Endometrial microvascular endothelial cells (primary cell): ENCODE results near the gene MT3. TPM values are rescaled to one million over a fixed set of nuclear protein-coding genes. Genes with fewer than 3 reads are reported as not detected.

ENCODE experiments used
- in situ Hi-C: cut with HindIII; loops from 2 replicates; pipeline ENCODE4 v1.10.0; 2017; ENCODE audit warnings: low sequenced_read_pairs, low pct_unique_long_range_greater_than_20kb; ENCODE audit errors: inconsistent ontology term
- total RNA-seq: library from RNA; depleted of rRNA; stranded (reverse); fragments of >200 nt; gene quantifications from one replicate; pipeline ENCODE4 v1.2.3, GENCODE V29; 2015; ENCODE audit errors: inconsistent ontology term

MT3 gene
- total RNA-seq, 1 donor from 2014 or later, result not detected

DNA sequence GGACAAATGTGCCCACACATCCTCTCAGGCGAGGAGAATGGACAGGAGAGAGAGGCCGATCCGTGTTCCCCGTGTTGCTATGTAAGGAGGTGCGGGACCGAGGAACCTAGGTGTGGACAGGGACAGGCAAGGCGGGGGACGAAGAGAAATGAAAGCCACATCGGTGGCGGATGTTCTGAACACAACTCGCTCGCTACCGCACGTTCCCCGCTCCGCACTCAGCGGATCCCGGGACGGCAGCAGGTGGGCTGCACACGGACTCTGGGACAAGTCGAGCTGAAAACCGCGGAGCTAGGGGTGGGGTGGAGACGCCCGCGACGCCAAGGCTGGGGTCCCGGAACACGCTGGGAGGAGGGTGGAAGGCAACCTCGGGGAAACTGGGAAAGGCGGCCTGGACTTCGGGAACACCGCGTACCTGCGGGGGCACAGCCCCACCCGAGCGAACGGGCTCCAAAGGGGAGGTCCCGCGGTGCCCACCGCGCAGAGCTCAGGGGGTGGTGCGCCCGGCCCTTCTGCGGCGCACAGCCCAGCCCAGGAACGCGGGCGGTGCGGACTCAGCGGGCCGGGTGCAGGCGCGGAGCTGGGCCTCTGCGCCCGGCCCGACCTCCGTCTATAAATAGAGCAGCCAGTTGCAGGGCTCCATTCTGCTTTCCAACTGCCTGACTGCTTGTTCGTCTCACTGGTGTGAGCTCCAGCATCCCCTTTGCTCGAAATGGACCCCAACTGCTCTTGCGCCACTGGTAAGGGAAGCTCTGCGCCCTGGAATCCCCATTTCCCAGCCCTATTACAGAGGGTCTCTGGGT, 36.0 kb downstream of the MT3 start, which contains the start of gene MT1E:
Gene MT1E (plus strand): TSS at position 642 of the 803 bp plus-strand sequence. CDS start 71 bp downstream, at position 713.
- in situ Hi-C loops, result no loop called here

DNA sequence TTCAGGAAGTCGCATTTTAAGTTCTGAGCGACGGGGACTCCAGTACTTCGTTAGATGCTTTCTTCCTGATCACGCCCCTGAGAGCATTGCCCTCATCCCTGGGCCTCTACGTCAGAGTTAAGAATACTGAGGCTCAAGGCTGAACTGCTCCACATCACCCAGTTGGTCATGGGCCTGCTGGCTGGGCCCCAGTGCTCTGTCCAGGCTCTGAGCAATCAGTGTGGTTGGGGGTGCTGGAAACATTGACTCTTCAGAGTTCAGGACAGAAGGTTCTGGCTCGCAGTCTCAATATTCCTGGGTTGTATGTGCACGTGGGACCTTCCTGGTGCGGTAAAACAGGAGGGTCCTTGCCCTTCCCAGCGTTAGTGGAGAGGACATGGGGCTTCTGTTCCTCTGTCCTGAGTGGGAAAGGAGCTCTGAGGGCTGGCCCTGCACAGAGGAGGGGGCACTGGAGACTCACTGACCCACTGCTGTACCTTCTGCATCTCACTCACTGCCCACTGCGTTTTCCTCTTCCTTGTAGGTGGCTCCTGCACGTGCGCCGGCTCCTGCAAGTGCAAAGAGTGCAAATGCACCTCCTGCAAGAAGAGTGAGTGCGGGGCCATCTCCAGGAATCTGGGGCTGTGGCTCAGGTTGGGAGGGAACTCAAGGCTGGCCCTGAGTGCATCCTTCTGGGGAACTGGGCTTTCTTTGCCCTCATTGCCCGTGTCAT, 36.8 kb downstream of the MT3 start:
- in situ Hi-C loops, result no loop called here

DNA sequence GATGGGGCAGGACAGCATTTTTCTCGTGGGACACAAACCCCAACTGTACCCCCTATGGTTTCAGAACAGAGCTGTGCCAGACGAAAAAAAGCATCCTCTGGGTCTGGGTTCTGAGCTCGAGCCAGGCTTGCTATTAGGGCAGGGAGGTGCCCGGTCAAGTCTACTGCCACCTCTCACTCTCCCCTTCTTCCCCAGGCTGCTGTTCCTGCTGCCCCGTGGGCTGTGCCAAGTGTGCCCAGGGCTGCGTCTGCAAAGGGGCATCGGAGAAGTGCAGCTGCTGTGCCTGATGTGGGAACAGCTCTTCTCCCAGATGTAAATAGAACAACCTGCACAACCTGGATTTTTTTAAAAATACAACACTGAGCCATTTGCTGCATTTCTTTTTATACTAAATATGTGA, 37.4 kb downstream of the MT3 start:
- in situ Hi-C loops, result no loop called here

DNA sequence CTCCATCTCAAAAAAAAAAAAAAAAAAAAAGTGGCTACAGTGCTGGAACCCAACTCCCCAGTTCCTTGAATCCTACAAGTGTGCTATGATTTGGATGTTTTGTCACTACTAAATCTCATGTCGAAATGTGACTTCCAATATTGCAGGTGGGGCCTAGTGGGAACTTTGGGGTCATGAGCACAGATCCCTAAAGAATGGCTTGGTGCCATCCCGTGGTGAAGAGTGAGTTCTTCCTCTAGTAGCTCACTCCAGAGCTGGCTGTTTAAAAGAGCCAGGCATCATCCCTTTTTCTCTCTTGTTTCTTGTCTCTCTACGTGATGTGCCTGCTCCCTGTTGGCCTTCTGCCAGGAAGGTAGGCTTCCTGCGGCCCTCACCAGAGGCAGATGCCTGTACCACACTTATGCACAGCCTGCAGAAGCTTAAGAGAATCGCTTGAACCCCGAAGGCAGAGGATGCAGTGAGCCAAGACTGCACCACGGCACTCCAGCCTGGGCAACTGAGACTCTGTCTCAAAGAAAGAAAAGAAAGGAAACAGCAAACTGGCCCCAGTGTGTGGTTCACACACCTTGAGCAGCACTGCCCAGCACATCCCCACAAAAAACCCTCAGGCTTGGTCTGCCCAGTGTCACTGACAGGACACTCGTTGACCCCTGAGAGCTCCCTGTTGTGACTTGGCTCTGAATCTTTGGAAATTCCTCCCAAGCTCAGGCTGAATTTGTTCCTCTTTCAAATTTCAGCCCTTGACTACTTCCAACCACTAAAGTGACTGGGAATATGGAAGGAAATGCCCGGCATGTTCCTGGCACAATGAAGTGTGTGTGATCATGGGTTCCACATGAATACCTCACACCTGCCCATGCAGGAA, 39.4 kb downstream of the MT3 start:
- in situ Hi-C loops, result no loop called here

DNA sequence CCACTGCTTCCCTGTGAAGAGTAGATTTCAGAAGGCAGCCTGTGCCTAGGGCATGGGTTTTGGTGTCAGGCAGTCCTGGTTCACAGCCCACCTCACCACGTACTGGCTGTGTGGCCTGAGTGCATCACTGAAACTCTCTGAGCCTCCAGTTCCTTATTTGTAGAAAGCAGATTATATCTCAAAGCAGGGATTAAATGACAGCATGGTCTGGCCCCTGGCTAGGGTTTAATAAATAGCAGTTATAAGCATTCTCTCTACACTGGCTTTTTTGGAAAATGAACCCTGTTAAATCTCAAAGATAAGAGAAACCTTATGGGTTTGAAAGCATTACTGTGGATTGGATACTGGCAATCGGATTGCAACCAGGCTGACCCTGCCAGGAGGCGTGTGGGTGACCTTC, 40.2 kb downstream of the MT3 start:
- in situ Hi-C loops, result no loop called here

DNA sequence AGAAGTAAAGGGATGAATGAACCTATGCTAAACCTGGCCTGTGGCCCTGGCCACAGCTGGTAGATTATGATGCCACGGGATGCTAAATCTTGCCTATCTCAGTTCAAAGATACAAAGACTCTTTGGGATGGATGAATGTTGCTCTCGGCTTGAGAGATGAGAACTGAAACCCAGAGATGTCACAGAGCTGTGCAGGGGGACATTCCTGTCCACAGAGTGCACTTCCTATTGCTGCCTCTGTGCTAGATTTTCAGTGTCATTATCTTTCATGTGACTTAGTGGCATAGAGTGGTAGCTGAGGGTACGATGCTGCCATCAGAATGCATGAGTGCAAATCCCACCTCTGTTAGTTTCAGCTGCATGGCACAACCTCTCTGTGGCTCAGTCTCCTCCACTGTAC, 40.8 kb downstream of the MT3 start:
- in situ Hi-C loops, result no loop called here

DNA sequence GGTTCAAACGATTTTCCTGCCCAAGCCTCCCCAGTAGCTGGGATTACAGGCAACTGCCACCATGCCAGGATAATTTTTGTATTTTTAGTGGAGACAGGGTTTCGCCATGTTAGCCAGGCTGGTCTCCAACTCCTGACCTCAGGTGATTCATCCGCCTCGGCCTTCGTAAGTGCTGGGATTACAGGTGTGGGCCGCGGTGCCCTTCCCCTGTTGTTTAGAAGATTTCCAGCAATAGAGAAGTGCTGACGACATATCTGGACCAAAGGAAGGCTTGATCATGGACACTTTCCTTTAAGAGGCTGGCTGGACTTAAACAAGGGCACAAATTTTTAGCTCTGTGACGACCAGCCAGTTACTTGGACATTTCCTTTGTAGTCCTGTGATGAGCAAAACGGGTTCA, 41.9 kb downstream of the MT3 start:
- in situ Hi-C loops, result no loop called here

DNA sequence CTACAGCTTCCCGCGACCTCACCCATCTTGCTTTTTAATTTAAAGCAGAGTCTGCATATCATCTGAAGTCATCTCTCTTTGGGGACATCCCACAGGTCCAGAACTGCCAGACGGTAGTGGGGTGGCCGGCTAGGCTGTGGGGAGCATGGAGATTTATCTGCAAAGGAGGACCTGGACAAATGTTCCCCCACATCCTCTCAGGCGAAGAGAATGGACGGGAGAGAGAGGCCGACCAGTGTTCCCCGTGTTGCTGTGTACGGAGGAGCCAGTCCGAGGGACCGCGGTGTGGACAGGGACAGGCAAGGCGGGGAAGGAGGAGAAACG, 42.5 kb downstream of the MT3 start:
- in situ Hi-C loops, result no loop called here

DNA sequence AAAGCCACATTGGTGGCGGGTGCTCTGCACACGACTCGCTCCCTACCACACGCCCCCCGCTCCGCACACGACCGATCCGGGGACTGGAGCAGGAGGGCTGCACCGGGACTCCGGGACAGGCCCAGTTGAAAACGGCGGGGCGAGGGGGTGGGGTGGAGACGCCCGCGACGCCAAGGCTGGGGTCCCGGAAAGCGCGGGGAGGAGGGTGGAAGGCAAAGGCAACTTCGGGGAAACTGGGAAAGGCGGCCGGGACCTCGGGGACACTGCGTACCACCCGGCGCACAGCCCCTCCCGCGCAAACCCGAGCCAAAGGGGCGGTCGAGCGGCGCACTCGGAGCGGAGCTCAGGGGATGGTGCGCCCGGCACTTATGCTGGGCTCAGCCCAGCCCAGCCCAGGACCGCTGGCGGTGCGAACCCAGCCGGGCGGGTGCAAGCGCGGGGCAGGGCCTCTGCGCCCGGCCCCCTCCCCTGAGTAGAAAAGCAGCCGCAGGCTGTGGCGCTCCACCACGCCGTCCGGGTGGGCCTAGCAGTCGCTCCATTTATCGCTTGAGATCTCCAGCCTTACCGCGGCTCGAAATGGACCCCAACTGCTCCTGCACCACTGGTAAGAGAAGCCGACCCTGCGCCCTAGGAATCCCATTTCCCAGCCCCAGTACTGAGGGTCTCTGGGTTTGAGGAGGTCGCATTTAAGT, 43.0 kb downstream of the MT3 start, which contains the start of gene MT1M:
Gene MT1M (plus strand): TSS at position 504 of the 692 bp plus-strand sequence. CDS start 73 bp downstream, at position 577.
- in situ Hi-C loops, result no loop called here

DNA sequence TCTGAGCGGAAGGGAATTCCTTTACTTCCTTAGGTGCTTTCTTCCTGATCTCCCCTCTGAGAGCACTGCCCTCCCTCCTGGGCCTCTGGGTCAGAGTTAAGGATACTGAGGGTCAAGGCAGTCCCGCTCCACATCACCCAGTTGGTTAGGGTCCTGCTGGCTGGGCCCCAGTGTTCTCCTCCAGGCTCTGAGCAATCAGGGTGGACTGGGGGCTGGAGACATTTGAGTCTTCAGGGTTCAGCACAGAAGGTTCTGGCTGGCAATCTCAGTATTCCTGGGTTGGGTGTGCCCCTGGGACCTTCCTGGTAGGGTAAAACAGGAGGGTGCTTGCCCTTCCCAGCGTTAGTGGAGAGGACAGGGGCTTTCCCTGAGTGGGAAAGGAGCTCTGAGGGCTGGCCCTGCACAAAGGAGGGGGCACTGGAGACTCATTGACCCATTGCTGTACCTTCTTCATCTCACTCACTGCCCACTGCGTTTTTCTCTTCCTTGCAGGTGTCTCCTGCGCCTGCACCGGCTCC, 43.6 kb downstream of the MT3 start:
- in situ Hi-C loops, result no loop called here

DNA sequence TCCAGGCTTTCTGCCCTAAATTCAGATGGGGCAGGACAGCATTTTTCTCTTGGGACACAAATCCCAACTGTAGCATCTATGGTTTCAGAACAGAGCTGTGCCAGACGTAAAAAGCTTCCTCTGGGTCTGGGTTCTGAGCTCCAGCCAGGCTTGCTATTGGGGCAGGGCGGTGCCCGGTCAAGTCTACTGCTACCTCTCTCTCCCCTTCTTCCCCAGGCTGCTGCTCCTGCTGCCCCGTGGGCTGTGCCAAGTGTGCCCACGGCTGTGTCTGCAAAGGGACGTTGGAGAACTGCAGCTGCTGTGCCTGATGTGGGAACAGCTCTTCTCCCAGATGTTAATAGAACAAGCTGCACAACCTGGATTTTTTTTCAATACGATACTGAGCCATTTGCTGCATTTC, 44.2 kb downstream of the MT3 start:
- in situ Hi-C loops, result no loop called here

DNA sequence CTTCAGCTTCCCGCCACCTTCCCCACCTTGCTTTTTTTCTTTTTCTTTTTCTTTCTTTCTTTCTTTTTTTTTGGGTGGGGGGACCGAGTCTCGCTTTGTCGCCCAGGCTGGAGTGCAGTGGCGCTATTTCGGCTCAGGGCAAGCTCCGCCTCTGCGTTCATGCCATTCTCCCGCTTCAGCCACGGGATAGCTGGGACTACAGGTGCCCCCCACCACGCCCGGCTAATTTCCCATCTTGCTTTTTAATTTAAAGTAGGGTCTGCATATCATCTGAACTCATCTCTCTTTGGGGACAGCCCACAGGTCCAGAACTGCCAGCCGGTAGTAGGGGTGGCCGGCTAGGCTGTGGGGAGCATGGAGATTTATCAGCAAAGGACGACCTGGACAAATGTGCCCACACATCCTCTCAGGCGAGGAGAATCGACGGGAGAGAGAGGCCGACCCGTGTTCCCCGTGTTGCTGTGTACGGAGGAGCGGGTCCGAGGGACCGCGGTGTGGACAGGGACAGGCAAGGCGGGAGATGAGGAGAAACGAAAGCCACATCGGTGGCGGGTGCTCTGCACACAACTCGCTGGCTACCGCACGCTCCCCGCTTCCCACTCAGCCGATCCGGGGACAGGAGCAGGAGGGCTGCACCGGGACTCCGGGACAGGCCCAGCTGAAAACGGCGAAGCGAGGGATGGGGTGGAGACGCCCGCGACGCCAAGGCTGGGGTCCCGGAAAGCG, 45.5 kb downstream of the MT3 start:
- in situ Hi-C loops, result no loop called here

DNA sequence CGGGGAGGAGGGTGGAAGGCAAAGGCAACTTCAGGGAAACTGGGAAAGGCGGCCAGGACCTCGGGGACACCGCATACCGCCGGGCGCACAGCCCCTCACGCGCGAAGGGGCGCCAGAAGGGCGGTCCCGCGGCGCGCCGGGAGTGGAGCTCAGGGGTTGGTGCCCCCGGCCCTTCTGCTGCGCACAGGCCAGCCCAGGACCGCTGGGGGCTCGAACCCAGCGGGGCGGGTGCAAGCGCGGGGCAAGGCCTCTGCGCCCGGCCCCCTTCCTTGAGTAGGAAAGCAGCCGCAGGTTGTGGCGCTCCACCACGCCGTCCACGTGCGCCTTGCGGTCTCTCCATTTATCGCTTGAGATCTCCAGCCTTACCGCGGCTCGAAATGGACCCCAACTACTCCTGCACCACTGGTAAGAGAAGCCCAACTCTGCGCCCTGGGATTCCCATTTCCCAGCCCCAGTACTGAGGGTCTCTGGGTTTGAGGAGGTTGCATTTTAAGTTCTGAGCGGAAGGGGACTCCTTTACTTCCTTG, 46.2 kb downstream of the MT3 start:
- in situ Hi-C loops, result no loop called here

DNA sequence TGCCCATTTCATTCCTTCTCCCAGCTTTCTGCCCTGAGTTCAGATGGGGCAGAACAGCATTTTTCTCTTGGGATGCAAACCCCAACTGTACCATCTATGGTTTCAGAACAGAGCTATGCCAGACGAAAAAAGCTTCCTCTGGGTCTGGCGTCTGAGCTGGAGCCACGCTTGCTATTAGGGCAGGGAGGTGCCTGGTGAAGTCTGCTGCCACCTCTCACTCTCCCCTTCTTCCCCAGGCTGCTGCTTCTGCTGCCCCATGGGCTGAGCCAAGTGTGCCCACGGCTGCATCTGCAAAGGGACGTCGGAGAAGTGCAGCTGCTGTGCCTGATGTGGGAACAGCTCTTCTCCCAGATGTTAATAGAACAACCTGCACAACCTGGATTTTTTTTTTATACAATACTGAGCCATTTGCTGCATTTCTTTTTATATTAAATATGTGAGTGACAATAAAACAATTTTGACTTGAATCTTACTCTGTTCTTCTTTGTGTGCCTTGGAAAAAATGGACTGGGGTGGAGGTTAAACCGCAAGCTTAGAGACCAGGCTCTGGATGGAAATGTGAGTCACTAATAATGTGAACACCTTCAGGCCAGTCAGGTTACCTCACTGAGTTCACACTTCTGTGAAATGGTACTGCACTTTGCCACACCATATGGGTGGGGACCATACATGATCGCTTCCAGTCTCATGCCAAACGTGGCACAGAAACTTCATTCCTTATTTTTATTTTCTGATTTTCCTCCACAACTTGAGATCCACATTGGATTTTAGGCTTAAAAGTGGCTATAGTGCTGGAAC, 47.5 kb downstream of the MT3 start:
- in situ Hi-C loops, result no loop called here

DNA sequence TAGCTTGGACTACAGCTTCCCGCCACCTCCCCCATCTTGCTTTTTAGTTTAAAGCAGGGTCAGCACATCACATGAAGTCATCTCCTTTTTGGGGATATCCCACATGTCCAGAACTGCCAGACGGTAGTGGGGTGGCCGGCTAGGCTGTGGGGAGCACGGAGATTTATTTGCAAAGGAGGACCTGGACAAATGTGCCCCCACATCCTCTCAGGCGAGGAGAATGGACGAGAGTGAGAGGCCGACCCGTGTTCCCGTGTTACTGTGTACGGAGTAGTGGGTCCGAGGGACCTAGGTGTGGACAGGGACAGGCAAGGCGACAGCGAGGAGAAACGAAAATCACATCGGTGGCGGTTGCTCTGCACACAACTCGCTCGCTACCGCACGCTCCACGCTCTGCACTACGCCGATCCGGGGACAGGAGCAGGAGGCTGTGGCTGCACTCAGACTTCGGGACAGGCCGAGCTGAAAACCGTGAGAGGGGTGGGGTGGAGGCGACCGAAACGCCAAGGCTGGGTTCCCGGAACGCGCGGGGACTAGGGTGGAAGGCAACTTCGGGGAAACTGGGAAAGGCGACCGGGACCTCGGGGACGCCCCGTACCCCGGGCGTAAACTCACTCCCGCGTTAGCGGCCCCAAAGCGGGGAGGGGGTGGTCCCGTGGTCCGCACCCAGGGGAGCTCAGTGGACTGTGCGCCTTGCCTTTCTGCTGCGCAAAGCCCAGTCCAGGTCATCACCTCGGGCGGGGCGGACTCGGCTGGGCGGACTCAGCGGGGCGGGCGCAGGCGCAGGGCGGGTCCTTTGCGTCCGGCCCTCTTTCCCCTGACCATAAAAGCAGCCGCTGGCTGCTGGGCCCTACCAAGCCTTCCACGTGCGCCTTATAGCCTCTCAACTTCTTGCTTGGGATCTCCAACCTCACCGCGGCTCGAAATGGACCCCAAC, 48.8 kb downstream of the MT3 start, which contains the start of gene MT1A:
Gene MT1A (plus strand): TSS at position 853 of the 937 bp plus-strand sequence. CDS start 73 bp downstream, at position 926.
- in situ Hi-C loops, result no loop called here

DNA sequence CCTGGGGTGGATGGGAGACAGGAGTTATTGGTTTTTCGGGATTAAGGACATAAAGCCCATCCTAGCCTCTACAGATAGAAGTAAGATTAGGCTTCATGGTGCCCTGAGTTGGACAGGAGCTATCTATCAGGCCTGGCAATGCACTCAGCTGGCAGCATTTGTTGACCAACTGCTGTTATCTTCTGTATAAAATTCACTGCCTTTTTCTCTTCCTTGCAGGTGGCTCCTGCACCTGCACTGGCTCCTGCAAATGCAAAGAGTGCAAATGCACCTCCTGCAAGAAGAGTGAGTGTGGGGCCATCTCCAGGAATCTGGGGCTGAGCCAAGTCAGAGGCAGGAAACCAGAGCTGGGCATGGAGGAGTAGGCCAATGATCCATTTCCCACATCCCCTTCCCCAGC, 49.7 kb downstream of the MT3 start:
- in situ Hi-C loops, result no loop called here
